ENCODE results near the gene APPL2. TPM values are rescaled to one million over a fixed set of nuclear protein-coding genes. Genes with fewer than 3 reads are reported as not detected.

Gene APPL2
- total RNA-seq, 1 donor from 2014 or later: 69.8 TPM

GRCh38 chr12:105264771-105265170, 28.8 kb upstream of the APPL2 start:
- H3K27ac Mint-ChIP-seq (ENCODE audit: unreplicated experiment): no peak overlapping the region
- H3K4me1 Mint-ChIP-seq (ENCODE audit: unreplicated experiment): peaks cover 4% of the 10 kb centered on the region
- TF ChIP-seq CTCF (IDR thresholded peaks at IDR 0.05): no peak
- no peaks in the 10 kb centered on the region for H3K27me3 Mint-ChIP-seq (ENCODE audit: unreplicated experiment)
- no peak overlapping the region for H3K4me3 Mint-ChIP-seq (ENCODE audit: unreplicated experiment)
- no peaks in the 10 kb centered on the region for H3K36me3 Mint-ChIP-seq (ENCODE audit: unreplicated experiment)
- DNase-seq (ENCODE audit: extremely low spot score, unreplicated experiment): no peak
- no peaks in the 10 kb centered on the region for H3K9me3 Mint-ChIP-seq (ENCODE audit: unreplicated experiment)

- no peaks in the 10 kb centered on the region for H3K27me3 Mint-ChIP-seq (ENCODE audit: unreplicated experiment)
- H3K36me3 Mint-ChIP-seq (ENCODE audit: unreplicated experiment): no peaks in the 10 kb centered on the region
- no peaks in the 10 kb centered on the region for H3K9me3 Mint-ChIP-seq (ENCODE audit: unreplicated experiment)
- peaks cover 7% of the 10 kb centered on the region for H3K4me1 Mint-ChIP-seq (ENCODE audit: unreplicated experiment)
- no peak overlapping the region for H3K27ac Mint-ChIP-seq (ENCODE audit: unreplicated experiment)
- no peak for TF ChIP-seq CTCF (IDR thresholded peaks at IDR 0.05)
- H3K4me3 Mint-ChIP-seq (ENCODE audit: unreplicated experiment): no peak overlapping the region
- DNase-seq (ENCODE audit: extremely low spot score, unreplicated experiment): no peak
Observed at GRCh38 chr12:105262461-105263184, 26.6 kb upstream of the APPL2 start.

GRCh38 chr12:105261010-105261409, 25.0 kb upstream of the APPL2 start:
- TF ChIP-seq CTCF (IDR thresholded peaks at IDR 0.05): no peak
- no peak overlapping the region for H3K27ac Mint-ChIP-seq (ENCODE audit: unreplicated experiment)
- no peaks in the 10 kb centered on the region for H3K9me3 Mint-ChIP-seq (ENCODE audit: unreplicated experiment)
- no peaks in the 10 kb centered on the region for H3K27me3 Mint-ChIP-seq (ENCODE audit: unreplicated experiment)
- DNase-seq (ENCODE audit: extremely low spot score, unreplicated experiment): no peak
- H3K36me3 Mint-ChIP-seq (ENCODE audit: unreplicated experiment): no peaks in the 10 kb centered on the region
- H3K4me1 Mint-ChIP-seq (ENCODE audit: unreplicated experiment): peaks cover 23% of the 10 kb centered on the region
- H3K4me3 Mint-ChIP-seq (ENCODE audit: unreplicated experiment): no peak overlapping the region

GRCh38 chr12:105259226-105259625, 23.3 kb upstream of the APPL2 start:
- no peak for TF ChIP-seq CTCF (IDR thresholded peaks at IDR 0.05)
- Mint-ChIP-seq H3K27ac (ENCODE audit: unreplicated experiment) (no peak overlapping the region), H3K9me3 (ENCODE audit: unreplicated experiment) (no peaks in the 10 kb centered on the region), H3K36me3 (ENCODE audit: unreplicated experiment) (no peaks in the 10 kb centered on the region), H3K4me1 (ENCODE audit: unreplicated experiment) (peaks cover 39% of the 10 kb centered on the region), H3K27me3 (ENCODE audit: unreplicated experiment) (no peaks in the 10 kb centered on the region), H3K4me3 (ENCODE audit: unreplicated experiment) (no peak overlapping the region)
- no peak for DNase-seq (ENCODE audit: extremely low spot score, unreplicated experiment)

- no peak for DNase-seq (ENCODE audit: extremely low spot score, unreplicated experiment)
- H3K4me3 Mint-ChIP-seq (ENCODE audit: unreplicated experiment): no peak overlapping the region
- H3K27ac Mint-ChIP-seq (ENCODE audit: unreplicated experiment): peak overlapping the region; percentile 87
- TF ChIP-seq CTCF (IDR thresholded peaks at IDR 0.05): no peak
- peaks cover 51% of the 10 kb centered on the region for H3K4me1 Mint-ChIP-seq (ENCODE audit: unreplicated experiment)
- no peaks in the 10 kb centered on the region for H3K36me3 Mint-ChIP-seq (ENCODE audit: unreplicated experiment)
- no peaks in the 10 kb centered on the region for H3K9me3 Mint-ChIP-seq (ENCODE audit: unreplicated experiment)
- H3K27me3 Mint-ChIP-seq (ENCODE audit: unreplicated experiment): no peaks in the 10 kb centered on the region
Observed at GRCh38 chr12:105257321-105257728, 21.4 kb upstream of the APPL2 start.
